ENCODE results near the gene ZBTB26.

DNA sequence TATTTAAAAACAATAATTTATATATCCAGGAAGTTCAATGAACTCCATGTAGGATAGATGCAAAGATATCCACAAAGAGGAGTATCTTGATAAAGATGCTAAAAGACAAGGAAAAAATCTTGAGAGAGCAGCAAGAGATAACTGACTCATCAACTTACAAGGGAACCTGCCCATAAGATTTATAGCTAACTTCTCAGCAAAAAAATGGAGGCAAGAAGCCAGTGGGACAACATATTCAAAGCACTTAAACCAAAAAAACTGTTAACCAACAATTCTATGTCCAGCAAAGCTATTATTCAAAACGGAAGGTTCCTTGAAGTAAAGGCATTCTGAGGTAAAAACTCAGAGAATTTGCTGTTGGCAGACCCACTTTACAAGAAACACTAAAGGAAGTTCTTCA, 29.8 kb upstream of the ZBTB26 start:
- TF ChIP-seq POLR2A (IDR thresholded peaks at IDR 0.05) (no peak), CTCF (IDR thresholded peaks at IDR 0.05) (no peak)

All from body of pancreas (tissue), 4 donors.